Measurements from ENCODE around the gene AIMP1.
"Not testable (repeated sequence)": the region's sequence is repeated elsewhere in the genome, so short reads cannot be mapped to it uniquely, and the experiment has no call there.

AIMP1 gene

GRCh38 chr4:106312997-106313522, 3.3 kb upstream of the AIMP1 start:
- DNase-seq (ENCODE audit: low spot score) = no peak

- no peak for DNase-seq (ENCODE audit: low spot score)
Observed at GRCh38 chr4:106314960-106315359, 1.4 kb upstream of the AIMP1 start.

GRCh38 chr4:106315476-106315967, 828 bp upstream of the AIMP1 start:
- DNase-seq (ENCODE audit: low spot score) = peak; percentile 38

- no peak for DNase-seq (ENCODE audit: low spot score)
Observed at GRCh38 chr4:106316773-106317409, 541 bp downstream of the AIMP1 start.

- no peak for DNase-seq (ENCODE audit: low spot score)
Observed at GRCh38 chr4:106317815-106318214, 1.5 kb downstream of the AIMP1 start.

GRCh38 chr4:106318511-106318910, 2.2 kb downstream of the AIMP1 start:
- DNase-seq (ENCODE audit: low spot score) = no peak

- no peak for DNase-seq (ENCODE audit: low spot score)
Observed at GRCh38 chr4:106320235-106320634, 3.9 kb downstream of the AIMP1 start.

- DNase-seq (ENCODE audit: low spot score) = not testable (repeated sequence)
Observed at GRCh38 chr4:106321168-106321567, 4.8 kb downstream of the AIMP1 start.

GRCh38 chr4:106321814-106322213, 5.5 kb downstream of the AIMP1 start:
- not testable (repeated sequence) for DNase-seq (ENCODE audit: low spot score)

- DNase-seq (ENCODE audit: low spot score) = no peak
Observed at GRCh38 chr4:106323119-106323518, 6.8 kb downstream of the AIMP1 start.

GRCh38 chr4:106325800-106326199, 9.4 kb downstream of the AIMP1 start:
- no peak for DNase-seq (ENCODE audit: low spot score)

GRCh38 chr4:106329041-106329618, 12.8 kb downstream of the AIMP1 start:
- peak; percentile 53 for DNase-seq (ENCODE audit: low spot score)

GRCh38 chr4:106333186-106333585, 16.8 kb downstream of the AIMP1 start:
- no peak for DNase-seq (ENCODE audit: low spot score)

GRCh38 chr4:106334741-106335470, 18.6 kb downstream of the AIMP1 start:
- no peak for DNase-seq (ENCODE audit: low spot score)

- no peak for DNase-seq (ENCODE audit: low spot score)
Observed at GRCh38 chr4:106336618-106337017, 20.3 kb downstream of the AIMP1 start.

GRCh38 chr4:106337916-106338315, 21.6 kb downstream of the AIMP1 start:
- no peak for DNase-seq (ENCODE audit: low spot score)

- DNase-seq (ENCODE audit: low spot score) = no peak
Observed at GRCh38 chr4:106338671-106339070, 22.3 kb downstream of the AIMP1 start.

- no peak for DNase-seq (ENCODE audit: low spot score)
Observed at GRCh38 chr4:106339431-106339830, 23.1 kb downstream of the AIMP1 start.

- DNase-seq (ENCODE audit: low spot score) = no peak
Observed at GRCh38 chr4:106340774-106341173, 24.4 kb downstream of the AIMP1 start.

GRCh38 chr4:106343865-106344646, 27.7 kb downstream of the AIMP1 start:
- DNase-seq (ENCODE audit: low spot score) = no peak

GRCh38 chr4:106344647-106344970, 28.3 kb downstream of the AIMP1 start:
- peak; percentile 25 for DNase-seq (ENCODE audit: low spot score)

- DNase-seq (ENCODE audit: low spot score) = no peak
Observed at GRCh38 chr4:106347167-106347566, 30.8 kb downstream of the AIMP1 start.

All from GM03348 (cell line).